GM12878 (cell line): ENCODE data around the gene ZMIZ1. TPM values are rescaled to one million over a fixed set of nuclear protein-coding genes. Genes with fewer than 3 reads are reported as not detected.

ENCODE experiments used
- ATF3 ChIP-seq: IDR thresholded peaks from 2 replicates; pipeline ENCODE4 v1.6.1; 2011; ENCODE audit warnings: low read depth, mild to moderate bottlenecking, low read length, moderate library complexity, borderline replicate concordance; ENCODE audit errors: extremely low read depth
- BHLHE40 ChIP-seq, 2 experiments: fragments of 450-650 bp in 1 of 2; IDR thresholded peaks; 2 replicates each; pipeline ENCODE4 v1.6.1; 2011 to 2017; ENCODE audit warnings: low read depth in 2 of 2, borderline replicate concordance in 1 of 2, improper control_type of control experiment in 1 of 2, low read length in 1 of 2, mild to moderate bottlenecking in 1 of 2
- CEBPZ ChIP-seq: fragments of 150-350 bp; IDR thresholded peaks from 2 replicates; pipeline ENCODE4 v1.6.1; 2016; ENCODE audit warnings: low read depth, low read length
- CREB1 ChIP-seq: IDR thresholded peaks from 2 replicates; pipeline ENCODE4 v1.6.1; 2012; ENCODE audit warnings: low read depth, mild to moderate bottlenecking, inconsistent platforms
- GABPA ChIP-seq: IDR thresholded peaks from 2 replicates; pipeline ENCODE4 v1.6.1; 2014; ENCODE audit warnings: antibody characterized with exemption, low read depth, mild to moderate bottlenecking, inconsistent platforms
- HCFC1 ChIP-seq: fragments of 150-350 bp; IDR thresholded peaks from 2 replicates; pipeline ENCODE4 v1.6.1; 2014; ENCODE audit warnings: low read length
- JUND ChIP-seq: IDR thresholded peaks from 2 replicates; pipeline ENCODE4 v1.6.1; 2012; ENCODE audit warnings: low read depth, mild to moderate bottlenecking, low read length, improper control_type of control experiment, moderate library complexity
- MEF2B ChIP-seq: fragments of 450-650 bp; IDR thresholded peaks from 2 replicates; pipeline ENCODE4 v1.6.1; 2018; ENCODE audit warnings: mild to moderate bottlenecking, moderate library complexity; ENCODE audit not compliant: partially characterized antibody, poor library complexity, severe bottlenecking
- MTA3 ChIP-seq: IDR thresholded peaks from 2 replicates; pipeline ENCODE4 v1.6.1; 2012; ENCODE audit warnings: low read length, inconsistent platforms, borderline replicate concordance
- MXI1 ChIP-seq: fragments of 150-350 bp; IDR thresholded peaks from 2 replicates; pipeline ENCODE4 v1.6.1; 2011; ENCODE audit warnings: low read depth, mild to moderate bottlenecking, inconsistent platforms, low read length, improper control_type of control experiment
- MYC ChIP-seq: IDR thresholded peaks from 2 replicates; pipeline ENCODE4 v1.6.1; 2011; ENCODE audit warnings: mild to moderate bottlenecking, low read length, moderate library complexity, inconsistent platforms; ENCODE audit not compliant: insufficient read depth, insufficient replicate concordance, insufficient read length, severe bottlenecking
- RBBP5 ChIP-seq: fragments of 200-600 bp; sonication (generic); conservative IDR thresholded peaks from 2 replicates; pipeline ENCODE4 v1.6.1; 2016
- RUNX3 ChIP-seq: IDR thresholded peaks from 2 replicates; pipeline ENCODE4 v1.6.1; 2012; ENCODE audit warnings: low read length, inconsistent platforms
- SPI1 ChIP-seq: IDR thresholded peaks from 2 replicates; pipeline ENCODE4 v1.6.1; 2011; ENCODE audit warnings: low read depth, mild to moderate bottlenecking, low read length, moderate library complexity, borderline replicate concordance; ENCODE audit not compliant: insufficient read depth
- ZBTB33 ChIP-seq: fragments of 450-650 bp; IDR thresholded peaks from 2 replicates; pipeline ENCODE4 v1.6.1; 2017; ENCODE audit warnings: mild to moderate bottlenecking
- ZBTB40 ChIP-seq: fragments of 450-650 bp; IDR thresholded peaks from 2 replicates; pipeline ENCODE4 v1.6.1; 2016; ENCODE audit warnings: mild to moderate bottlenecking, moderate library complexity, borderline replicate concordance
- polyA plus RNA-seq, 11 experiments: library from polyadenylated mRNA; depleted of rRNA in 4 of 11; unstranded in 6 of 11; stranded (reverse) in 5 of 11; fragments of >200 nt; fragmentation: Nextera tagmentation in 4 of 11; fragmentation: Illumina TruSeq in 1 of 11; extraction: Ambion mirVana in 4 of 11; extraction: Trizol in 1 of 11; gene quantifications; 1 replicate in 1 of 11; 2 replicates in 10 of 11; pipeline versions ENCODE4 v1.2.1 to v1.2.3, GENCODE V29; 2011 to 2016; ENCODE audit warnings: inconsistent platforms in 2 of 11, missing spikeins in 2 of 11, low read depth in 1 of 11
- total RNA-seq, 4 experiments: library from RNA; depleted of rRNA in 3 of 4; stranded (reverse); fragments of >200 nt in 3 of 4; fragmentation: Illumina TruSeq in 1 of 4; extraction: Trizol in 1 of 4; gene quantifications; 2 replicates each; pipeline versions ENCODE4 v1.2.1 to v1.2.3, GENCODE V29; 2013 to 2021

Gene ZMIZ1
- total and polyA plus RNA-seq, 10 of the 15 experiments (the other 5 are each of a cell fraction or from before 2014, with no cell fraction given), result 3.1 to 82.3 (median 14.9) TPM

GRCh38 chr10:79285315-79286197 is 216.8 kb downstream of the ZMIZ1 start (continued):
- no peak for TF ChIP-seq CEBPZ
- TF ChIP-seq SPI1, result peak; percentile 88; the same call in 1 of the 2 replicates
- no peak for TF ChIP-seq ATF3
- TF ChIP-seq CREB1, result peak; percentile 44; the same call in 1 of the 2 replicates
- no peak for TF ChIP-seq MXI1
- no peak for TF ChIP-seq ZBTB40
- peak; percentile 57 for TF ChIP-seq MYC
- TF ChIP-seq ZBTB33, result no peak
- TF ChIP-seq HCFC1, result no peak
- no peak for TF ChIP-seq JUND
- no peak for TF ChIP-seq RBBP5
- TF ChIP-seq MTA3, result peak; percentile 52; the same call in 1 of the 2 replicates
- TF ChIP-seq GABPA, result no peak
- TF ChIP-seq RUNX3, result peak; percentile 98
- peak; percentile 22 for TF ChIP-seq MEF2B
- TF ChIP-seq BHLHE40 (IDR thresholded peaks at IDR 0.05; ENCODE audit: borderline replicate concordance in 1 of 2, low read depth in 2 of 2, low read length in 1 of 2), result peak; percentile 31 to 77; a peak in 3 of 4 replicates
